Activated T-cell treated with anti-CD3 and anti-CD28 coated beads for 48 hours (primary cell): ENCODE data around the gene TBC1D12.
"Not testable (repeated sequence)": the region's sequence is repeated elsewhere in the genome, so short reads cannot be mapped to it uniquely, and the experiment has no call there.

Experiments used
- DNase-seq: peaks from one replicate; pipeline ENCODE4 v3.0.0-alpha.2; 2020; ENCODE audit warnings: low read depth

The TBC1D12 gene

GRCh38 chr10:94546049-94546900 lies 143.9 kb downstream of the TBC1D12 start:
- DNase-seq = no peak

- no peak for DNase-seq
Observed at GRCh38 chr10:94546901-94547185, 144.5 kb downstream of the TBC1D12 start.

- no peak for DNase-seq
Observed at GRCh38 chr10:94549221-94549620, 146.9 kb downstream of the TBC1D12 start.

DNA sequence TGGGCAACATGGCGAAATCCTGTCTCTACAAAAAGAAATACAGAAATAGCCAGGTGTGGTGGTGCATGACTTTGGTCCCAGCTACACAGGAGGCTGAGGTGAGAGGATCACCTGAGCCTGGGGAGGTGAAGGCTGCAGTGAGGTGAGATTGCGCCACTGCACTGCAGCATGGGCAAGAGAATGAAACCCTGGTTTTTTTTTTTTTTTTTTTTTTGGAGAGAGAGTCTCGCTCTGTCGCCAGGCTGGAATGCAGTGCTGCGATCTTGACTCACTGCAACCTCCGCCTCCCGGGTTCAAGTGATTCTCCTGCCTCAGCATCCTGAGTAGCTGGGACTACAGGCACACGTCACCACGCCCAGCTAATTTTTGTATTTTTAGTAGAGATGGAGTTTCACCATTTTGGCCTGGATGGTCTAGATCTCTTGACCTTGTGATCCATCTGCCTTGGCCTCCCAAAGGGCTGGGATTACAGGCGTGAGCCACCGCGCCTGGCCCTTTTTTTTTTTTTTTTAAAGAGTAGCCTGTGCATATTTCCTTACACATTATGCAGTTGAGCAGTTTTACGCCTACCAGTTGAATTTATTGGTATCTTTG lies 165.5 kb downstream of the TBC1D12 start:
- DNase-seq = not testable (repeated sequence)

DNA sequence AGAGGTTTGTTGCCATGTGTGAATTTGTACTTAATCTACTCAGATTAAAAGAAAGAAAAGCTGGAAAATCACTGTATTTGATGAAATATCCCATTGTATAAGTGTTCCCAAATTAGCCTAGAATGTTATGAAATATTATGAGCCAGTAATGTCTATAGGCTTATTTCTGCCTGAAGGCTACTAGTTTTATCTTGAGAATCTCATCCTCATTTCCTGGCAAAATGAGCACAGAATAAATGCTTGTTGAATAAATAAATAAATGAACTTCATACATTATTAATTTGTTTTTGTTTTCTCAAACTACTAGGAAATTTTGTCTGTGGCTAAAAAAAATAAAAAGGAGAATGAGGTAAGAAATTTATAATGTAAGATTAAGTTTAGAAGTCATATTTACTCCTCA lies 168.7 kb downstream of the TBC1D12 start:
- DNase-seq = no peak

DNA sequence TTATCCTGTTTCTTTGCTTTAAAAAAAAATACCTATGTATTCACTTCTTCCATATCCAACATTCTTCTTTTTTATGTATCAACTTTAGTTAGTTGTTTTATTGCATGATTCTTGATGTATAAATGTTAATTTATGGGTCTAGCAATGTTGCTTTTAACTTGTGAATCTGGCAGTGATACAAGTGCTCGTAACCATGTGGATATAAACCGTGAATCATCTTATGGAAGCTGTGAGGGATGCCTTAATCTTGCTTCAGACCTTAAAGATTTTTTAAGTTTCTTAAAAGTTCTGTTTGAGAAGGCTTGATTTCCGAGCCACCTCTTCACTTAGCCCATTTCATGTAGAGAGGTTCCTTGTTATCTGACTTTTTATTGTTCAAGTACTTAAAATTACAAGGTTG lies 169.2 kb downstream of the TBC1D12 start:
- no peak for DNase-seq

DNA sequence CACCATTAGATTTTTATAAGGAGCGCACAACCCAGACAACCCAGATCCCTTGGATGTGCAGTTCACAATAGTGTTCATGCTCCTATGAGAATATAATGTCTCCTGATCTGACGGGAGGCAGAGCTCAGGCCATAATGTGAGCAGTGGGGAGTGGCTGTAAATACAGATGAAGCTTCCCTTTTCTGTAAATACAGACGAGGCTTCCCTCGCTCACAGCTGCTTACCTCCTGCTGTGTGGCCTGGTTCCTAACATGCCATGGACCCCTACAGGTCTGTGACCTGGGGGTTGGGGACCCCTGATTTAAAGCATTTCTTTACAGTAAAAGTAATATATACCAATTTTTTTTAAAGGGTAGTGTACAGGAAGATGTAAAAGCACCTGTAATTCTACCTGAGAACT lies 176.4 kb downstream of the TBC1D12 start:
- no peak for DNase-seq

GRCh38 chr10:94583124-94583523 lies 180.8 kb downstream of the TBC1D12 start:
- DNase-seq = no peak
